ENCODE measurements around the gene MAB21L3.

Gene MAB21L3

GRCh38 chr1:116107371-116107770 is 3.8 kb upstream of the MAB21L3 start:
- no peak overlapping the region for H3K4me2 ChIP-seq (ENCODE audit: low read depth, low read length)
- TF ChIP-seq CTCF (IDR thresholded peaks at IDR 0.05; ENCODE audit: low read length): no peak
- no peak for TF ChIP-seq EZH2phosphoT487 (IDR thresholded peaks at IDR 0.05; ENCODE audit: low read length)
- no peak for TF ChIP-seq EZH2 (optimal IDR thresholded peaks at IDR 0.05; ENCODE audit: low read depth, low read length)
- H4K20me1 ChIP-seq (ENCODE audit: insufficient read depth, low read length): no peaks in the 10 kb centered on the region
- no peaks in the 10 kb centered on the region for H3K36me3 ChIP-seq (replicated peaks; ENCODE audit: insufficient read depth, low read length)
- no peaks in the 10 kb centered on the region for H3K79me2 ChIP-seq (ENCODE audit: low read length)
- DNase-seq: no peak
- H3F3A ChIP-seq (ENCODE audit: insufficient read depth, low read length): no peaks in the 10 kb centered on the region
- H3K9me3 ChIP-seq (replicated peaks; ENCODE audit: insufficient read depth, low read length): no peaks in the 10 kb centered on the region
- H3K4me3 ChIP-seq (ENCODE audit: low read length): no peak overlapping the region
- H3K9me2 ChIP-seq (replicated peaks; ENCODE audit: insufficient read depth, low read length): no peaks in the 10 kb centered on the region
- H2AFZ ChIP-seq (ENCODE audit: low read length): no peak overlapping the region
- no peak overlapping the region for H3K27ac ChIP-seq (ENCODE audit: low read length)
- H3K9ac ChIP-seq (ENCODE audit: low read length): no peak overlapping the region
- peaks cover 20% of the 10 kb centered on the region for H3K4me1 ChIP-seq (ENCODE audit: low read length)
- H3K27me3 ChIP-seq (replicated peaks; ENCODE audit: insufficient read depth, low read length): no peaks in the 10 kb centered on the region

GRCh38 chr1:116111524-116112021 is 374 bp downstream of the MAB21L3 start:
- Histone ChIP-seq H3K36me3 (replicated peaks; ENCODE audit: insufficient read depth, low read length) (no peaks in the 10 kb centered on the region), H3K9me2 (replicated peaks; ENCODE audit: insufficient read depth, low read length) (no peaks in the 10 kb centered on the region), H2AFZ (ENCODE audit: low read length) (no peak overlapping the region), H3K4me3 (ENCODE audit: low read length) (no peak overlapping the region), H3K79me2 (ENCODE audit: low read length) (no peaks in the 10 kb centered on the region), H3K9ac (ENCODE audit: low read length) (no peak overlapping the region), H3K27me3 (replicated peaks; ENCODE audit: insufficient read depth, low read length) (no peaks in the 10 kb centered on the region), H3F3A (ENCODE audit: insufficient read depth, low read length) (no peaks in the 10 kb centered on the region), H4K20me1 (ENCODE audit: insufficient read depth, low read length) (no peaks in the 10 kb centered on the region), H3K9me3 (replicated peaks; ENCODE audit: insufficient read depth, low read length) (no peaks in the 10 kb centered on the region), H3K4me2 (ENCODE audit: low read depth, low read length) (no peak overlapping the region), H3K27ac (ENCODE audit: low read length) (no peak overlapping the region), H3K4me1 (ENCODE audit: low read length) (no peaks in the 10 kb centered on the region)
- no peak for TF ChIP-seq CTCF (IDR thresholded peaks at IDR 0.05; ENCODE audit: low read length)
- no peak for TF ChIP-seq EZH2 (optimal IDR thresholded peaks at IDR 0.05; ENCODE audit: low read depth, low read length)
- TF ChIP-seq EZH2phosphoT487 (IDR thresholded peaks at IDR 0.05; ENCODE audit: low read length): no peak
- no peak for DNase-seq

- no peaks in the 10 kb centered on the region for H3K9me3 ChIP-seq (replicated peaks; ENCODE audit: insufficient read depth, low read length)
- H3K4me2 ChIP-seq (ENCODE audit: low read depth, low read length): no peak overlapping the region
- H3K4me1 ChIP-seq (ENCODE audit: low read length): no peaks in the 10 kb centered on the region
- H2AFZ ChIP-seq (ENCODE audit: low read length): no peak overlapping the region
- no peaks in the 10 kb centered on the region for H4K20me1 ChIP-seq (ENCODE audit: insufficient read depth, low read length)
- no peaks in the 10 kb centered on the region for H3K9me2 ChIP-seq (replicated peaks; ENCODE audit: insufficient read depth, low read length)
- H3K9ac ChIP-seq (ENCODE audit: low read length): no peak overlapping the region
- no peaks in the 10 kb centered on the region for H3K79me2 ChIP-seq (ENCODE audit: low read length)
- no peak overlapping the region for H3K4me3 ChIP-seq (ENCODE audit: low read length)
- no peaks in the 10 kb centered on the region for H3F3A ChIP-seq (ENCODE audit: insufficient read depth, low read length)
- TF ChIP-seq CTCF (IDR thresholded peaks at IDR 0.05; ENCODE audit: low read length) (no peak), EZH2phosphoT487 (IDR thresholded peaks at IDR 0.05; ENCODE audit: low read length) (no peak), EZH2 (optimal IDR thresholded peaks at IDR 0.05; ENCODE audit: low read depth, low read length) (no peak)
- H3K36me3 ChIP-seq (replicated peaks; ENCODE audit: insufficient read depth, low read length): no peaks in the 10 kb centered on the region
- no peak for DNase-seq
- H3K27me3 ChIP-seq (replicated peaks; ENCODE audit: insufficient read depth, low read length): no peaks in the 10 kb centered on the region
- H3K27ac ChIP-seq (ENCODE audit: low read length): no peak overlapping the region
These were observed 1.4 kb downstream of the MAB21L3 start for GRCh38 chr1:116112388-116113140.

All from MM.1S (cell line).